Left lung (tissue), 10 donors: ENCODE data around the gene ZNF358. TPM values are rescaled to one million over a fixed set of nuclear protein-coding genes. Genes with fewer than 3 reads are reported as not detected.

Experiments
- ATAC-seq: fragments of 200-7000 bp; cut with Tn5 transposase; one replicate; pipeline ENCODE4 v1.9.1; 2020; ENCODE audit warnings: moderate library complexity
- DNase-seq, 4 donors: peaks; one replicate each; pipeline ENCODE4 v3.0.0-alpha.2; 2013 to 2020
- H3K27ac ChIP-seq, 2 donors: fragments of 200-600 bp; sonication (generic) in 1 of 2; one replicate each; pipeline versions ENCODE4 v1.5.0 to v1.8.0; 2020 to 2021
- H3K27me3 ChIP-seq, 2 donors: fragments of 200-600 bp; sonication (generic) in 1 of 2; one replicate each; pipeline versions ENCODE4 v1.5.0 to v1.8.0; 2020 to 2021
- H3K36me3 ChIP-seq, 2 donors: fragments of 200-600 bp; sonication (generic) in 1 of 2; one replicate each; pipeline versions ENCODE4 v1.5.0 to v1.8.0; 2020 to 2021
- H3K4me1 ChIP-seq, 2 donors: fragments of 200-600 bp; one replicate each; pipeline ENCODE4 v1.8.0; 2021
- H3K4me3 ChIP-seq, 2 donors: fragments of 200-600 bp; sonication (generic) in 1 of 2; one replicate each; pipeline versions ENCODE4 v1.5.0 to v1.8.0; 2020 to 2021; ENCODE audit warnings: mild to moderate bottlenecking in 1 of 2
- H3K9me3 ChIP-seq, 2 donors: fragments of 200-600 bp; sonication (generic) in 1 of 2; one replicate each; pipeline versions ENCODE4 v1.5.0 to v1.8.0; 2020 to 2021
- CTCF ChIP-seq, 2 donors: fragments of 200-600 bp; sonication (generic) in 1 of 2; IDR thresholded peaks; one replicate each; pipeline versions ENCODE4 v1.5.0 to v1.8.0; 2021; ENCODE audit warnings: antibody characterized with exemption in 2 of 2
- intact Hi-C, 2 donors: fragments of 100-400 bp; cut with DNase I; formaldehyde crosslinking; loops; one replicate each; pipeline versions ENCODE4 v1.11.2 to v1.14.2; 2022
- polyA plus RNA-seq, 6 donors: library from polyadenylated mRNA; unstranded; fragments of 120-200 nt; gene quantifications; one replicate each; pipeline ENCODE4 v1.2.1, GENCODE V29; 2013; ENCODE audit not compliant: insufficient read length in 6 of 6
- total RNA-seq, 2 donors: library from RNA; stranded (reverse); fragmentation: NEBNext Ultra II Directional; extraction: Animal tissue kit (Norgen Biotek cat#: 25700); gene quantifications; one replicate each; pipeline ENCODE4 v1.2.1, GENCODE V29; 2021
- donor health status: DM: no; HTN: yes; CAD: no.
- donor health status: DM: no; HTN: no; CAD: no.

The ZNF358 gene
- total and polyA plus RNA-seq, 8 donors, result 36.9 to 56.1 (median 45.3) TPM

- intact Hi-C loops, result no loop called here
- Histone ChIP-seq H3K4me1 (peaks cover 7 to 40% of the 10 kb centered on the region in 2 donors), H3K27ac (no peak overlapping the region), H3K27me3 (no peaks in the 10 kb centered on the region), H3K4me3 (no peak overlapping the region), H3K36me3 (peaks cover 0 to 87% of the 10 kb centered on the region in 2 donors), H3K9me3 (no peaks in the 10 kb centered on the region)
- peak; percentile 52 for ATAC-seq
- DNase-seq, result peak in 2 of 4 donors; percentile 67 to 90
- no peak for TF ChIP-seq CTCF (IDR thresholded peaks at IDR 0.05)
Observed at GRCh38 chr19:7527516-7528191, 11.8 kb downstream of the ZNF358 start.

GRCh38 chr19:7528192-7528519 lies 12.3 kb downstream of the ZNF358 start:
- no peak for TF ChIP-seq CTCF (IDR thresholded peaks at IDR 0.05)
- Histone ChIP-seq H3K9me3 (no peaks in the 10 kb centered on the region), H3K4me3 (no peak overlapping the region), H3K27me3 (no peaks in the 10 kb centered on the region), H3K4me1 (peaks cover 5 to 37% of the 10 kb centered on the region in 2 donors), H3K36me3 (peaks cover 0 to 92% of the 10 kb centered on the region in 2 donors), H3K27ac (no peak overlapping the region)
- DNase-seq (no peak), ATAC-seq (no peak)
- intact Hi-C loops, result no loop called here

- no peak for ATAC-seq
- H3K36me3 ChIP-seq, result peaks cover 0 to 92% of the 10 kb centered on the region in 2 donors
- H3K4me1 ChIP-seq, result peaks cover 0 to 37% of the 10 kb centered on the region in 2 donors
- H3K9me3 ChIP-seq, result no peaks in the 10 kb centered on the region
- no peaks in the 10 kb centered on the region for H3K27me3 ChIP-seq
- DNase-seq, result no peak
- no peak overlapping the region for H3K27ac ChIP-seq
- H3K4me3 ChIP-seq, result no peak overlapping the region
- TF ChIP-seq CTCF (IDR thresholded peaks at IDR 0.05), result no peak
- intact Hi-C loops, result no loop called here
Observed at GRCh38 chr19:7528522-7529245, 12.8 kb downstream of the ZNF358 start.

- H3K4me1 ChIP-seq, result peaks cover 0 to 35% of the 10 kb centered on the region in 2 donors
- peaks cover 0 to 89% of the 10 kb centered on the region in 2 donors for H3K36me3 ChIP-seq
- ATAC-seq (no peak), DNase-seq (no peak)
- intact Hi-C loops, result no loop called here
- no peaks in the 10 kb centered on the region for H3K27me3 ChIP-seq
- H3K4me3 ChIP-seq, result no peak overlapping the region
- H3K9me3 ChIP-seq, result no peaks in the 10 kb centered on the region
- TF ChIP-seq CTCF (IDR thresholded peaks at IDR 0.05), result no peak
- H3K27ac ChIP-seq, result no peak overlapping the region
Observed at GRCh38 chr19:7529246-7529600, 13.3 kb downstream of the ZNF358 start.

GRCh38 chr19:7529610-7530490 lies 13.9 kb downstream of the ZNF358 start:
- H3K36me3 ChIP-seq, result peaks cover 0 to 83% of the 10 kb centered on the region in 2 donors

More at GRCh38 chr19:7529610-7530490, 13.9 kb downstream of the ZNF358 start:
- Histone ChIP-seq H3K27me3 (no peaks in the 10 kb centered on the region), H3K4me1 (peaks cover 0 to 33% of the 10 kb centered on the region in 2 donors), H3K9me3 (no peaks in the 10 kb centered on the region), H3K27ac (no peak overlapping the region), H3K4me3 (no peak overlapping the region)
- ATAC-seq (no peak), DNase-seq (no peak)
- intact Hi-C loops, result no loop called here
- TF ChIP-seq CTCF (IDR thresholded peaks at IDR 0.05), result no peak
